ENCODE results near the gene PGM5.

DNA sequence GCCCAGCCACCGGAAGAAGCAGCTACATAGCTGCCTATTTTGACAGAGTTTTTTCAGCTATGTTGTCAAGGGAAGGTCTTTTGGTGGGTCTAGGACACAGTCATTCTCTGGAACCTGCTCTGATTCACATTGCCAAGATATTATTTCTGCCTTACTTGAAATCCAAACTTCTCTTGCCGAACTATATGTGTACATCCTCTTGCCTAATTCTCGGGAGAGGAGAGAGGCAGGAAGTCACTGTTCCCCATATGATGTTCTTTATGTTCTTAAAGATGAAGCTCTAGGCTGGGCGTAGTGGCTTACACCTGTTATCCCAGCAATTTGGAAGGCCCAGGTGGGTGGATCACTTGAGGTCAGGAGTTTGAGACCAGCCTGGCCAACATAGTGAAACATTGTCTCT lies 175.7 kb downstream of the PGM5 start:
- TF ChIP-seq, protein P1, sequence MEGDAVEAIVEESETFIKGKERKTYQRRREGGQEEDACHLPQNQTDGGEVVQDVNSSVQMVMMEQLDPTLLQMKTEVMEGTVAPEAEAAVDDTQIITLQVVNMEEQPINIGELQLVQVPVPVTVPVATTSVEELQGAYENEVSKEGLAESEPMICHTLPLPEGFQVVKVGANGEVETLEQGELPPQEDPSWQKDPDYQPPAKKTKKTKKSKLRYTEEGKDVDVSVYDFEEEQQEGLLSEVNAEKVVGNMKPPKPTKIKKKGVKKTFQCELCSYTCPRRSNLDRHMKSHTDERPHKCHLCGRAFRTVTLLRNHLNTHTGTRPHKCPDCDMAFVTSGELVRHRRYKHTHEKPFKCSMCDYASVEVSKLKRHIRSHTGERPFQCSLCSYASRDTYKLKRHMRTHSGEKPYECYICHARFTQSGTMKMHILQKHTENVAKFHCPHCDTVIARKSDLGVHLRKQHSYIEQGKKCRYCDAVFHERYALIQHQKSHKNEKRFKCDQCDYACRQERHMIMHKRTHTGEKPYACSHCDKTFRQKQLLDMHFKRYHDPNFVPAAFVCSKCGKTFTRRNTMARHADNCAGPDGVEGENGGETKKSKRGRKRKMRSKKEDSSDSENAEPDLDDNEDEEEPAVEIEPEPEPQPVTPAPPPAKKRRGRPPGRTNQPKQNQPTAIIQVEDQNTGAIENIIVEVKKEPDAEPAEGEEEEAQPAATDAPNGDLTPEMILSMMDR (IDR thresholded peaks at IDR 0.05) = no peak
- TF ChIP-seq POLR2A (IDR thresholded peaks at IDR 0.05) = no peak
